Cerebellar cortex (tissue), 1 donor: ENCODE data around the gene EPN1.
"Not testable (repeated sequence)": the region's sequence is repeated elsewhere in the genome, so short reads cannot be mapped to it uniquely, and the experiment has no call there.

Experiments used
- DNase-seq: peaks from one replicate; pipeline ENCODE4 v3.0.0-alpha.2; 2015; ENCODE audit warnings: low spot score

EPN1 gene

GRCh38 chr19:55720214-55720746 is 45.3 kb downstream of the EPN1 start:
- no peak for DNase-seq

DNA sequence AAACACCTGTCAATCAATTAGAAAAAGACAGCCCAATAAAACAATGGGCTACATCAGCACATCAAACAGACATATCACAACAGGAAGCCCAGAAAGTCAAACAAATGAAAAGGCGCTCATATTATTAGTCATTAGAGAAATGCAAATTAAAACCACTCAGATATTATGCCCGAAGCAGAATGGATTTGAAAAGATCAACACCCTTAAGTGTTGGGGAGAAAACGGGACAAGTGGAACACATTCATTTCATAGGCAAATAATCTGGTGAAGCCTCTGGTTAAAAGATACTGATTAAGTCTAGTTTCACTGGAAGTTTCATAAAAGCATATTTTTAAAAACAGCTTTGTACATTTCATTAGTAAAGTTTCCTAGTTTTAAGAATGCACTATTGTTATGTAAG is 45.8 kb downstream of the EPN1 start:
- DNase-seq: no peak

DNA sequence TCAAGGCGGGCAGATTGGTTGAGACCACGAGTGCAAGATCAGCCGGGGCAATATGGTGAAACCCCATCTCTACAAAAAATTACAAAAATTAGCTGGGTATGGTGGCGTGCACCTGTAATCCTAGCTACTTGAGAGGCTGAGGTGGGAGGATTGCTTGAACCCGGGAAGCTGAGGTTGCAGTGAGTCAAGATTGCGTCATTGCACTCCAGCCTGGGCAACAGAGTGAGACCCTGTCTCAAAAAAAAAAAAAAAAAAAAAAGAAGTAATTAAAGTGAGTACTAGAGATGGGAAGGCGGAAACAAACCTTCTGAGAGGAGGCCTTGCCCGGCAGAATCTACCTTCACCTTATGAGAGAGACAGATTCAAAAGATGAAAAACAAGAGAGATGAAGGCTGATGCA is 48.5 kb downstream of the EPN1 start:
- DNase-seq: no peak

DNA sequence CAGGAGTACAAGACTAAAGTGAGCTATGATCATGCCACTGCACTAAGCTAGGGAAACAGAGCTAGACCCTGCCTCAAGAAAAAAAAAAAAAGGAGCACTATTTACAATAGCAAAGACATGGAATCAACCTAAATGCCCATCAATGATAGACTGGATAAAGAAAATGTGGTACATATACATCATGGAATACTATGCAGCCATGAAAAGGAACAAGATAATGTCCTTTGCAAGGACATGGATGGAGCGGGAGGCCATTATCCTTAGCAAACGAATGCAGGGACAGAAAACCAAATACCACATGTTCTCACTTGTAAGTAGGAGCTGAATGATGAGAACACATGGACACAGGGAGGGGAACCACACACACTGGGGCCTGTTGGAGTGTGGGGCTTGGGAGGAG is 55.4 kb downstream of the EPN1 start:
- DNase-seq: not testable (repeated sequence)

GRCh38 chr19:55738302-55738701 is 63.3 kb downstream of the EPN1 start, which contains the start of gene NLRP9:
Gene NLRP9, minus strand, starts transcription at chr19:55738402. Its CDS starts 28 bp downstream, at chr19:55738374.
- DNase-seq: no peak

DNA sequence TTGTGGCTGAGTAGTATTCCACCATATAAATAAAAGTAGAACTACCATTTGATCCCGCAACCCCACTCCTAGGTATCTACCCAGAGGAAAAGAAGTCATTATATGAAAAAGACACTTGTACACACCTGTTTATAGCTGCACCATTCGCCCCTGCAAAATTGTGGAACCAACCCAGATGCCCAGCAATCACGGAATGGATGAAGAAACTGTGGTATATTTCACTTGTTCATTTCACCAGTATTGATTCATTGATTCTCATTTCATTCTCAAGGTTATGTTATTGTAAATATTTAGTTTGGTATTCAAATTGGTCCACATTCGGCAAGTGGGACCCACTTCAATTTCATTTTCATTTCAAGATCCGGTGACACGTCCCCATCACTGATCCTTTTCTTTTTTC is 75.7 kb downstream of the EPN1 start:
- no peak for DNase-seq

GRCh38 chr19:55753401-55753800 is 78.4 kb downstream of the EPN1 start:
- DNase-seq: no peak

DNA sequence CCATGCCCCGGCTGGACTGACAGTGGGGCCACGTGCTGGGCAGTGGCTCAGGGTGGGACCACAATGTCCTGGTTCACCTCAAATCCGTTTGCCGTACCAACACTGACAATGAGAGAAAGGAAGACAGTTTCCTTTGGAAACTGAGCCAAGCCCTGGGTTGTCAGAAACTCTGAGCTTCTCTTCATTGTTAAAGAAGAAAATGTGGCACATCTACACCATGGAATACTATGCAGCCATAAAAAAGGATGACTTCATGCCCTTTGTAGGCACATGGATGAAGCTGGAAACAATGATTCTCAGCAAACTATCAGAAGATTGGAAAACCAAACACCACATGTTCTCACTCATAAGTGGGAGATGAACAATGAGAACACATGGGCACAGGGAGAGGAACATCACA is 81.8 kb downstream of the EPN1 start:
- DNase-seq: not testable (repeated sequence)

- DNase-seq: not testable (repeated sequence)
Observed at GRCh38 chr19:55758797-55759196, 83.8 kb downstream of the EPN1 start, which contains the start of gene RFPL4A. Gene RFPL4A, plus strand, starts transcription at chr19:55759097. Its CDS starts 2,704 bp downstream, at chr19:55761801.
